Upper lobe of right lung (tissue), 1 donor: Measurements from ENCODE around the gene ANK2. TPM values are rescaled to one million over a fixed set of nuclear protein-coding genes. Genes with fewer than 3 reads are reported as not detected.
A peak's percentile ranks its signal among the peaks of the same experiment; 100 is the strongest.

Source experiments
- ATAC-seq: fragments of 200-7000 bp; cut with Tn5 transposase; one replicate; pipeline ENCODE4 v1.9.1; 2020; ENCODE audit warnings: mild to moderate bottlenecking, moderate library complexity
- DNase-seq: peaks from one replicate; pipeline ENCODE4 v3.0.0-alpha.2; 2020
- H3K27ac ChIP-seq: fragments of 200-600 bp; one replicate; pipeline ENCODE4 v1.8.0; 2022
- H3K27me3 ChIP-seq: fragments of 200-600 bp; one replicate; pipeline ENCODE4 v1.8.0; 2022; ENCODE audit warnings: mild to moderate bottlenecking
- H3K36me3 ChIP-seq: fragments of 200-600 bp; one replicate; pipeline ENCODE4 v1.8.0; 2022
- H3K4me1 ChIP-seq: fragments of 200-600 bp; one replicate; pipeline ENCODE4 v1.8.0; 2022
- H3K4me3 ChIP-seq: fragments of 200-600 bp; one replicate; pipeline ENCODE4 v1.8.0; 2022; ENCODE audit warnings: mild to moderate bottlenecking
- H3K9me3 ChIP-seq: fragments of 200-600 bp; one replicate; pipeline ENCODE4 v1.8.0; 2022
- intact Hi-C: fragments of 100-400 bp; cut with DNase I; formaldehyde crosslinking; loops from one replicate; pipeline ENCODE4 v1.11.0; 2022
- total RNA-seq: library from RNA; stranded (reverse); fragmentation: NEBNext Ultra II Directional; extraction: Animal tissue kit (Norgen Biotek cat#: 25700); gene quantifications from one replicate; pipeline ENCODE4 v1.2.1, GENCODE V29; 2021
- TF ChIP-seq, protein P1 (sequence below): fragments of 200-600 bp; IDR thresholded peaks from one replicate; pipeline ENCODE4 v1.8.0; 2022; ENCODE audit warnings: antibody characterized with exemption
- donor health status: DM: no; HTN: yes; CAD: no; lungs with severe emphysema.

Gene ANK2
- total RNA-seq, 1 donor from 2014 or later, result 12.0 TPM

DNA sequence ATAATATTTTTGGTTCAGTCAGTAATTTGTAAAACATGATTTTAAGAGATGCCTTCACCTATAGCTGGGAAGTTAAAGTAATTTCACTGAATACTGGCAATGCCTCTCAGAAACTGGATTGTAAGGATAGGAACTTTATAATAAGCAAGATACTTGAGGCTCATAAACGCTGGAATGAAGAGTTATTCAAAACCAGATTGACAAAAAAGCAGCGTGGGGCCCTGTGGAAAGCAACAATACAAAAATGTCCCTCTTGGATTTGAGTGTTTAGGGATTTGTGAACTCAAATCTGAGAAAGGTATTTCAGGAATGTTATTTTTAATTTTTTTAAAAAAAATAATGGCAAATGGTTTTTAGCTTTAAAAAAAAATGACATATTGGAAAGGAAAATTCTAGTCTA, 94.6 kb downstream of the ANK2 start:
- H3K4me3 ChIP-seq, result no peak overlapping the region
- H3K4me1 ChIP-seq, result no peaks in the 10 kb centered on the region
- ATAC-seq (no peak), DNase-seq (no peak)
- H3K27me3 ChIP-seq, result no peaks in the 10 kb centered on the region
- no peaks in the 10 kb centered on the region for H3K9me3 ChIP-seq
- no peak overlapping the region for H3K27ac ChIP-seq
- intact Hi-C loops, result no loop called here
- no peaks in the 10 kb centered on the region for H3K36me3 ChIP-seq
- TF ChIP-seq, protein P1, sequence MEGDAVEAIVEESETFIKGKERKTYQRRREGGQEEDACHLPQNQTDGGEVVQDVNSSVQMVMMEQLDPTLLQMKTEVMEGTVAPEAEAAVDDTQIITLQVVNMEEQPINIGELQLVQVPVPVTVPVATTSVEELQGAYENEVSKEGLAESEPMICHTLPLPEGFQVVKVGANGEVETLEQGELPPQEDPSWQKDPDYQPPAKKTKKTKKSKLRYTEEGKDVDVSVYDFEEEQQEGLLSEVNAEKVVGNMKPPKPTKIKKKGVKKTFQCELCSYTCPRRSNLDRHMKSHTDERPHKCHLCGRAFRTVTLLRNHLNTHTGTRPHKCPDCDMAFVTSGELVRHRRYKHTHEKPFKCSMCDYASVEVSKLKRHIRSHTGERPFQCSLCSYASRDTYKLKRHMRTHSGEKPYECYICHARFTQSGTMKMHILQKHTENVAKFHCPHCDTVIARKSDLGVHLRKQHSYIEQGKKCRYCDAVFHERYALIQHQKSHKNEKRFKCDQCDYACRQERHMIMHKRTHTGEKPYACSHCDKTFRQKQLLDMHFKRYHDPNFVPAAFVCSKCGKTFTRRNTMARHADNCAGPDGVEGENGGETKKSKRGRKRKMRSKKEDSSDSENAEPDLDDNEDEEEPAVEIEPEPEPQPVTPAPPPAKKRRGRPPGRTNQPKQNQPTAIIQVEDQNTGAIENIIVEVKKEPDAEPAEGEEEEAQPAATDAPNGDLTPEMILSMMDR, result no peak

DNA sequence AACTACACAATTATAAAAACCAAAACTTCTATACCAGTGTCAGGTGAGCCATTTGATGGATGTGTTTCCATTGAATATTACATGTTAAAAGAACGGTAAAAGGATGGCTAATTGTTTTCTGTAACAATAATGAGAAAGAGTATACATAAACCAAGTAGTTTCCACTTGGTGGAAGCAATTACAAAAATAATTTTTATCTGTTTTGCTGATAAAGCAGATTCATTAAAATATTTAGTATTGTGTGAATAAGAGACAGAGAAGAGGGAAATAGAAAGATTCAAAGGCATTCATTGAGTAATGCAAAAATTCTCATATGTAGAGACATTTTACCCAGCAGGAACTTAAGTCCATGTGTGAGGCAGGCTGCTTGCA, 95.7 kb downstream of the ANK2 start:
- TF ChIP-seq, protein P1, result no peak
- H3K36me3 ChIP-seq, result no peaks in the 10 kb centered on the region
- intact Hi-C loops, result no loop called here
- no peaks in the 10 kb centered on the region for H3K4me1 ChIP-seq
- no peaks in the 10 kb centered on the region for H3K27me3 ChIP-seq
- H3K4me3 ChIP-seq, result no peak overlapping the region
- H3K27ac ChIP-seq, result no peak overlapping the region
- H3K9me3 ChIP-seq, result no peaks in the 10 kb centered on the region
- DNase-seq (no peak), ATAC-seq (no peak)

DNA sequence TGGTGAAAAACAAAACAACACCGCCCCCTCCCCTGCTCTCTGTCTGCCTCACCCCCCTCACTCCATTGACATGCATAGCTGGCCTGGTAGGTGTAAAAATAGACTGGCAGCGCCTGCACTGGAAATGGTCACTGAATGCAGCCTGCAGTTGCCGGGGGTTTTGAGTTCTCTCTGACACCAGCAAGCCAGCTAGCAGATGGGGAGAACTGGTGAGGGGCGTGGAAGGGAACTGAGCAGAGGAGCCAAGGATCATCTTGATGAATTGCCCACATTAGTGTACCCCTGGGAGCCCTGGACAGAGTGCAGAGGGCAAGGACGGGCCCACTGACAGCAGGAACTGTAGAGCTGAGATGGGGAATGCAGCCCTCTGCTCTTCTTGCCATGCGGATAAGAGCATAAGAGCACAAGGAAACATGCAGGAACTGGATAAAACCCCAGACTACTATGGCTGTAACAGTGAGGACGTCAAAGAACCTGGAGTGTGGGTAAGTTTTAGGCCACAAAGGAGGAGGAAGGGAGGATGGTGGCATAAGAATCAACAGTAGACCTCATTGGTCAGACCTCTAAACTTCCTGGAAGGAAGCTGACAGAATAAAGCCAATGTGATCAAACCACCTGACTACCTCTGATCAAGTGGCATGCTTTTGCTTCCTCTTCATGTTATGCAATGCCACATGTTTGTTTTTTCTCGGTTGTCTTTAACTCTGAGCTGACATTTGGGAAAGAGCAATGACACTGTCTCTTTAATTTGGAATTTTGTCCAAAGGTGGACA, 96.3 kb downstream of the ANK2 start:
- H3K4me3 ChIP-seq, result no peak overlapping the region
- TF ChIP-seq, protein P1, result no peak
- no peaks in the 10 kb centered on the region for H3K36me3 ChIP-seq
- ATAC-seq, result peak; percentile 63
- no peaks in the 10 kb centered on the region for H3K4me1 ChIP-seq
- H3K9me3 ChIP-seq, result no peaks in the 10 kb centered on the region
- no peak for DNase-seq
- no peak overlapping the region for H3K27ac ChIP-seq
- no peaks in the 10 kb centered on the region for H3K27me3 ChIP-seq
- intact Hi-C loops, result no loop called here

DNA sequence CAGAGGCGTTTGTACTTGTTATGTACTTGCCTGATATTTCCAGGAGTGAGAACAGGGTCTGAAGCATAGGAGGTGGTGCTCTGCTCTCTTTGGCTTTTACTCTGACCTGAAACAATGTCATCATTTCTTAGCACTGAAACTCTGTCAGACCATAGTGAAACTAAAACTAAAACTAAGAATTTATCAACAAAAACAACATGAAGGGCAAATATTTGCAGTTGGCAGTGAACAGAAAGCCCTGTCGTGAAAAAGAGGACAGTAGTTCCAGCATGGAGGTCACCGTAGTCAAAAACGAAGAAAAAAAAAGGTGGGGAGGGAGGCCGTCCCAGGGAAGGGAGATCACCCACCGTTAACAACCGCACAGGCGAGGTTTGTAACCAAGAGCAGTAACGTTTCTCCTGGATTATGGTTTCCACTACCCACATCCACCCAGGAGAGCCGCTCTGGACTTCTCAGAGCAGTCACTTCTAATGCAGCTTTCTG, 97.5 kb downstream of the ANK2 start:
- no peaks in the 10 kb centered on the region for H3K27me3 ChIP-seq
- TF ChIP-seq, protein P1, result no peak
- no peaks in the 10 kb centered on the region for H3K9me3 ChIP-seq
- ATAC-seq (peak; percentile 47), DNase-seq (no peak)
- intact Hi-C loops, result no loop called here
- H3K4me3 ChIP-seq, result peak overlapping the region; percentile 20
- H3K4me1 ChIP-seq, result no peaks in the 10 kb centered on the region
- peak overlapping the region; percentile 43 for H3K27ac ChIP-seq
- H3K36me3 ChIP-seq, result no peaks in the 10 kb centered on the region

DNA sequence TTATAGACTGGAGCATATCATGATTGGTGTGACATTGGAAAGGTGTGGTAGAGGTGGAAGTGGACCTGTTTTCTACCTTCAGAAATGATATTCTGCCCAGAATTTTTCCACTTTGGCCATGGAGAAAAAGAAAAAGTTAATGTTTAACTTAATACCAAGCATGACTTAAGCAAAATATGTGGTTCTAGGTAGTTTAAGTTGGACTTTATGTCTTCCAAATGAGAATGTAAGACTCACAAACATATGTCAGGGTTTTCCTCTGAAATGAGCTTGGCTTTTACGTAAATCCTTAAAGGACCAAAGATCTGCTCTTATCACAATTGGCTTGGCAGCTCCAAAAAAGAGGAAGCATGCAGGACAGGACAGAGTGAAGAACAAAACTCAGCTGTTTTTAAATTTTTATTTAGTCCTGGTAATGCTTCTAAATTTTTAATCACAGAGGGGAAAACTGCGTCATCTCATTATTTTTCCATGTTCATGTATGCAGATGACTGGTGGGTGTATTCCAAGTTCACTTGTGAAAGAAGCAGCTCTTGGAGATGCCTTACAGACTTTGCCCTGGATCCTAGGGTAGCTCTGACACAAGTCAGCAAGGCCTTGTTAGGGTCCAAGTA, 98.2 kb downstream of the ANK2 start:
- intact Hi-C loops, result no loop called here
- Histone ChIP-seq H3K9me3 (no peaks in the 10 kb centered on the region), H3K36me3 (no peaks in the 10 kb centered on the region), H3K27ac (peak overlapping the region; percentile 43), H3K4me1 (no peaks in the 10 kb centered on the region), H3K27me3 (no peaks in the 10 kb centered on the region), H3K4me3 (no peak overlapping the region)
- TF ChIP-seq, protein P1, result no peak
- ATAC-seq (no peak), DNase-seq (no peak)
